Activated naive CD8-positive, alpha-beta T cell treated with anti-CD3 and anti-CD28 coated beads, Interleukin-2, amount 50 U/mL, for 24 hours (primary cell): ENCODE data around the gene SLC24A3.

Experiments
- ATAC-seq: fragments of 150-1000 bp; cut with Tn5 transposase; one replicate; pipeline ENCODE4 v1.10.0; 2021
- DNase-seq: peaks from one replicate; pipeline ENCODE4 v3.0.0; 2021
- H3K27ac Mint-ChIP-seq: one replicate; pipeline ENCODE4 v1.8.0; 2021; ENCODE audit warnings: mild to moderate bottlenecking, mixed read lengths
- H3K27me3 Mint-ChIP-seq: one replicate; pipeline ENCODE4 v1.8.0; 2021; ENCODE audit warnings: mixed read lengths
- H3K36me3 Mint-ChIP-seq: one replicate; pipeline ENCODE4 v1.8.0; 2021; ENCODE audit warnings: low read depth, mixed read lengths
- H3K4me1 Mint-ChIP-seq: one replicate; pipeline ENCODE4 v1.8.0; 2021; ENCODE audit warnings: mixed read lengths
- H3K4me3 Mint-ChIP-seq: one replicate; pipeline ENCODE4 v1.8.0; 2021; ENCODE audit warnings: mild to moderate bottlenecking, moderate library complexity, mixed read lengths
- H3K9me3 Mint-ChIP-seq: one replicate; pipeline ENCODE4 v1.8.0; 2021; ENCODE audit warnings: mixed read lengths

The SLC24A3 gene

DNA sequence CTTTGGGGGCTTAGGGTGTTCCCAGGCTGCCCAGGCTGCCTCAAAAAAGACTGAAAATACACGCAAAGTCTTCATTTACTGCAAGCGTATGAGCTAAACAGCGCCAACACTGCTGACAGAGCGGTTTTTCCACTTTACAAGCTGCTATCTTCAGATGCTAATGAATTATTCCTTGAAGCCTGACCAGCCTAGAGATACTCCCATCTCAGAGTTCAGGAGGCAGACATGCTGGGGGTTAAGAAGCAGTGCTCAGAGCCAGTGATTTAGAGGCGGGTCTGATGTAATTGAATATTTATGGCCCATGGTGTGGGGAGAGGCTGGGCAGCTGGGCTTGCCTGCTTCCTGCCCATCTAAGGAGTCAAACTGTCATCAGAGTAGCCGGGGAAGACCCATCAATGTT lies 241.4 kb downstream of the SLC24A3 start:
- no peak overlapping the region for H3K27ac Mint-ChIP-seq
- no peaks in the 10 kb centered on the region for H3K9me3 Mint-ChIP-seq
- H3K4me1 Mint-ChIP-seq: peaks cover 9% of the 10 kb centered on the region
- H3K36me3 Mint-ChIP-seq: no peaks in the 10 kb centered on the region
- no peaks in the 10 kb centered on the region for H3K27me3 Mint-ChIP-seq
- no peak overlapping the region for H3K4me3 Mint-ChIP-seq
- no peak for ATAC-seq
- DNase-seq: no peak

DNA sequence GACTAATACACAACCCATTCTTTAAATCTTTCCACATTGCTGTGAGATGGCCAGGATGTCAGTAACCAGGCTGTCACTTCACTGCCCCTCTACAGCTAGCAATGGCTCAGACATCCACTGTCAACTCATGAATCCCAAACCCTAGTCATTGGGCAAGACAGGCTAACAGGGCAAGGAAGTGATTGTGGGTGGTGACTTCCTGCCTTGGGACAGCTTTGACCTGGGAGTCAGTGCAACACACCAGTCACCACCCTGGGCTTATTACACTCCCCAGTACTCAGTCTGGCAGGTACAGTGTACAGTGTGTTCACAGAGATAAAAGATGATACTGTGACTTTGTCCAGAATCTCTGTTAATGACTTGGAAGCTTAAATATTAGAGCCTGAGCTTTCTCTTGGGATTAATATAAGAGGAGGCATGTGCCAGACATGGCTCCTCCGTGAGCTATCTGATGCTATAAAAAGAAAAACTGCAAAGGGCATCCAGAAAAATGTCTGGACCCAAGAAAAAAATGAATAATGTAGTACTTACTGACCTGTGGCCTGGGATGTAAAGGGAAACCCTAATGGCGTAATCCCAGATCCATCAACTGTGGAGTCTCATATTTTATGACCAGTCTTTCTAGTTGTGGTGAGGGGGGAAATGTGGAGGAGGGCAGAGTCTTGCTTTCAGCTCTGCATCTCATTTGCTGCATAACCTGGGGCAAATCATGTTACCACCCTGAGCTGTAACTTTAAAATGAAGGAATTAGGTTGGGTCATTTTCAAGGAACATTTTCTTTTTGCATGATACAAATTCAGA lies 244.4 kb downstream of the SLC24A3 start:
- no peaks in the 10 kb centered on the region for H3K9me3 Mint-ChIP-seq
- ATAC-seq (no peak), DNase-seq (no peak)
- no peak overlapping the region for H3K27ac Mint-ChIP-seq
- no peak overlapping the region for H3K4me3 Mint-ChIP-seq
- H3K36me3 Mint-ChIP-seq: no peaks in the 10 kb centered on the region
- H3K4me1 Mint-ChIP-seq: peaks cover 7% of the 10 kb centered on the region
- no peaks in the 10 kb centered on the region for H3K27me3 Mint-ChIP-seq

DNA sequence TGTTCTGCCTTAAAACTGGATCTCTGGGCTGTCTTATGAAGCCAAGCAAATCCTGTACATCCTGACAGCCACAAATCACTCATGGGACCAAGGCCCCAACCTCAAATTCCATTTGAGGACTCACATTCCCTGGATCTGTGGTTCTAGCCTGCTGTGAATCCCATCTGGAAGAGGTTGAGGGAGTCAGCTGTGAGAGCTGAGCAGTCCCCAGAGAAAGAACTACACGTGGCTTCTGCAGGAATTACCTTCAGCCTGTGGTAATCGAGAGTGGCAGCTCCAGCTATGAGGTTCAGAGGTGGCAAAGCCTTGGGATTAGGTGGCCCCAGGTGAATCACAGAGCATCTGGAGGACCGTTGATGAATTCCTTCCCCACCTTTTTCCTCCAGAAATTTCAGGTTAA lies 245.2 kb downstream of the SLC24A3 start:
- H3K9me3 Mint-ChIP-seq: no peaks in the 10 kb centered on the region
- no peaks in the 10 kb centered on the region for H3K4me1 Mint-ChIP-seq
- H3K36me3 Mint-ChIP-seq: no peaks in the 10 kb centered on the region
- H3K27me3 Mint-ChIP-seq: no peaks in the 10 kb centered on the region
- no peak overlapping the region for H3K27ac Mint-ChIP-seq
- ATAC-seq (no peak), DNase-seq (no peak)
- no peak overlapping the region for H3K4me3 Mint-ChIP-seq

DNA sequence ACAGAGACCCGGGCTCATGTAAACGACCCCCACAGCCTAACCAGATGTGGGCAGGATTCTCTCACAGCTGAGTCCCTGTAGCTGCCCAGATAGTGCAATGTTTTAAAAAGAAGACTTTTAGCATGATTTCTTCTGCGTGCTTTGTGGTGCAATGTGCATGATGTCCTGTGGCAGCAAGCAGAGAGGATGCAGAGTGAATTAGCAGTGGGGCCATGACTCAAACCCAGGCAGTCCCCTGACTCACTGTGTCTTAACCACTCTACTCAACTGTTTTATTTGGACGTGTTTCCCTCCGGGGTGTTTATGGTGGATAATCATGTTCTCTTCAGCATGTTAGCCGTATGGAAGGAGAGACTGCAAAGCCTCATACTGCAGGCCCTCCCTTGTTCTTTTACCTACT lies 247.9 kb downstream of the SLC24A3 start:
- Mint-ChIP-seq H3K36me3 (no peaks in the 10 kb centered on the region), H3K27ac (no peak overlapping the region), H3K27me3 (no peaks in the 10 kb centered on the region), H3K9me3 (no peaks in the 10 kb centered on the region), H3K4me3 (no peak overlapping the region), H3K4me1 (no peaks in the 10 kb centered on the region)
- DNase-seq: no peak
- ATAC-seq: no peak

DNA sequence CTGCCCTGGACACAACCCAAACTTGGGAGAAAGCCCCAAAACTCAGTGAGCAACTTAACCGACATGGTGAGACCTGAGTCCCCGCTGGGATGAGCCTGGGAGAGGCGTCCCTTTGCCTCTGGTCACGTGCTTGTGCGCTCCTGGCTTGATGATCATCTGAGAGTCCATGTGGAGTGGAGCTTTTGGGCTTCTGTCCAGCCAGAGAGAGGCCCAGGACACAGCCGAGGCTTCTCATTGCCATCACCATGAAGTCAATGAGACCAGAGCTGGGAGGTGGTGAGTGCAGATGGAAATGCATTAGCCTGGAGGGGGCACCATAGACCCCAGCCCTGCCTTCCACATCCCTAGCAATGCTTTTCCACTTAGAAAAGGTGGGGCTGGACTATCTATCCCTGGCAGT lies 250.0 kb downstream of the SLC24A3 start:
- Mint-ChIP-seq H3K27ac (no peak overlapping the region), H3K36me3 (no peaks in the 10 kb centered on the region), H3K4me1 (no peaks in the 10 kb centered on the region), H3K4me3 (no peak overlapping the region), H3K9me3 (no peaks in the 10 kb centered on the region), H3K27me3 (peaks cover 1% of the 10 kb centered on the region)
- no peak for DNase-seq
- no peak for ATAC-seq

DNA sequence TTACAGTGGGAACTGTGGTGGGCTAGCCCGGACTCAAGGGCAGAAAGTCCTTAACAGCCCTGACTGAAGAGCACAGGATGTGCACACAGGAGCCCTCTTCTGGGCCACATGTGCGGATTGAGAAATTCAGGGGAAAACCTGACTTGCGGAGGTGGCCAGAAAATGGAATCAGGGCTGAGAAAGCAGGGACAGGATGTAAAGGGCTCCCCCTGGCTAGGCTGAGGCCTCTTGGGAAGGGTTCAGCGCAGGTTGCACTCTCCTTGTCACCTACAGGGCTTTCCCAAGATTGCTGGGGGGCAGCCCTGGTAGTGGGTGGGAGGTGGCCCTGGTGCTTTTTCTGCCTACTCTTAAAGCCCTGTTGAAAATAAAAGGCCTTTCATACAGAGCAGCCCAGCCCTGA lies 251.2 kb downstream of the SLC24A3 start:
- Mint-ChIP-seq H3K9me3 (no peaks in the 10 kb centered on the region), H3K27me3 (peaks cover 1% of the 10 kb centered on the region), H3K4me1 (no peaks in the 10 kb centered on the region), H3K27ac (no peak overlapping the region), H3K4me3 (no peak overlapping the region), H3K36me3 (no peaks in the 10 kb centered on the region)
- no peak for ATAC-seq
- DNase-seq: no peak

DNA sequence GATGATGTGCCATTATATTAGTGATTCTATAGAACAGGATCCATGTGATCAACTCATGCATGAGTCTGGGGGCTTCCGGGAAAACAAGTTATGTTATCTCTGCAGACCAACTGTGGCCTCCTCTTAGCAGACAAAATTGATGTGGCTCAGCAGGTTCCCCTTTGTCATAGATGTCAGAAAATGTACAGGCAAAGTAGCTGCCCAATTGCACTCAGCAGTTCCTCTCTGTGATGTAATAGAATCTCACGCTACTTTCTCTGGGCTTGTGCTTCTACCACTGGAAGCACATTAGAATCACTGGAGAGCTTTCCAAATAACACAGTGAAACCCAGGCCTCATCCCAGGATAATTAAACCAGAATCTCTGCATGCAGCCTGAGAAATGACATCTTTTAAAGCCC lies 253.1 kb downstream of the SLC24A3 start:
- no peak overlapping the region for H3K4me3 Mint-ChIP-seq
- no peak overlapping the region for H3K27ac Mint-ChIP-seq
- H3K36me3 Mint-ChIP-seq: no peaks in the 10 kb centered on the region
- H3K9me3 Mint-ChIP-seq: no peaks in the 10 kb centered on the region
- no peak for DNase-seq
- no peaks in the 10 kb centered on the region for H3K4me1 Mint-ChIP-seq
- ATAC-seq: no peak
- H3K27me3 Mint-ChIP-seq: peaks cover 1% of the 10 kb centered on the region

DNA sequence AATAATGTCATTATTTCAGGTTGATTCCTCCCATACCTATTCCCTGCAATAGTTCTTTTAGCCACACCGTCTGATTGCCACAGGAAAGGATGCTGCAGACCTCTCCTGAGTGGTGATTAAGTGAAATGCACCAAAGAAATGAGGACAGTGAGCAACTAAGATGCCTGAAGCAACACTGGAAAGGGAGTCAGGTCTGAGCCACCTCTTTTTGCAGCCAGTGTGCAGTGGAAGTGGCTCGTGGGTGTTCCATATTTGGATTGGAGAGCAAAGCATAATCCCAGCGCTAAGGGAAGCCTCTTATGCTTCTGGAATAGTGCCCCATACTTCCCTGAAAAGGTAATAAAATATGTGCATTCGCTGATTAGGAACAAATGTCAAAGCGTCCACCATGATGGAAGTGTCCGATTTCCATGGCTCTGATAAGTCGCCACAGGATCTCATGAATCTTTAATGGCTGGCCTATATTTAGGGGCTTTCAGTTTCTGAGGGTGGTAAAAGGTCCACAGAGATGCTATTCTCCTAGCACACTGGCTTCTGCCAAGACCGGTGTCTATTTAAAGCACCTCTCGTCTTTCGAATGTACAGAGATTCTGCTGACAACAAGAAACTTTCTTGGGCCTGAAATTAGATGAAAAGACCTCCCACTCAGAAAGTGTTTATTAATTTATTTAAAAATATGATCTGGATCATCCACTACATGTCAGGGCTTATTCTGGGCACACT lies 253.9 kb downstream of the SLC24A3 start:
- no peak overlapping the region for H3K27ac Mint-ChIP-seq
- no peak overlapping the region for H3K4me3 Mint-ChIP-seq
- H3K27me3 Mint-ChIP-seq: peaks cover 1% of the 10 kb centered on the region
- ATAC-seq (no peak), DNase-seq (no peak)
- no peaks in the 10 kb centered on the region for H3K36me3 Mint-ChIP-seq
- no peaks in the 10 kb centered on the region for H3K4me1 Mint-ChIP-seq
- no peaks in the 10 kb centered on the region for H3K9me3 Mint-ChIP-seq

DNA sequence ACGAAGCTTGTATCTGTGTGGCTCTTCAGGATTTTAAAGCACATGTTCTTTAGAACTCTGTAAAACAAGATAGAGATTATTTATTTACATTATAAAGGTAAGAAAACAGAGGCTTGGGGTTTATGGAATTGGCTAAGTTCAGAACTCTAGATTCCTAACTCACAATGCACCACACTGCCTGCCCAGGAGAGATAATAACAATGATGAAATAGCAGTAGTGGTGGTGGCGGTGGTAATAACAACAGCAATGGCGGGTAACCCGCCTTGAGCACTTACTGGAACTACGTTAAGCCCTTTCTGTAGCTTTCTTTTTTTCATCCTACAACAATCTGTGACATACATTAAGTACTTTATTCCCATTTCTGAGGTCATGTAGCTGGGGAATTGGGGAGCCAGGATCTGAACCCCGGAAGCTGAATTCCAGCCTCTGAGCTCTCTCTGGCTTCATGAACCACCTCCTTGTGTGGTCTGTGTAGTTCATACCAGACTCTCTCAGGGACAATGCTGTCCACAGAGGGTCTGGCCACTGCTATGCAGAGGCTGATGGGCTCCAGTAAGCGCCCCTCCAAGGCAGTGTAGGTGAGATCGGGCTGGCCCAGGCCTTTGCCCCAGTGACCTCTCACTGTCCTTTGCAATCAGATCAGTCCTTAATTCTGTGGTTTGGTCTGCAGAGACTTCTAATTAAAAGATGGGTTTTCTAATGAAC lies 260.9 kb downstream of the SLC24A3 start:
- DNase-seq (no peak), ATAC-seq (no peak)
- H3K27ac Mint-ChIP-seq: no peak overlapping the region
- H3K36me3 Mint-ChIP-seq: no peaks in the 10 kb centered on the region
- no peaks in the 10 kb centered on the region for H3K4me1 Mint-ChIP-seq
- H3K27me3 Mint-ChIP-seq: no peaks in the 10 kb centered on the region
- H3K4me3 Mint-ChIP-seq: no peak overlapping the region
- H3K9me3 Mint-ChIP-seq: no peaks in the 10 kb centered on the region

DNA sequence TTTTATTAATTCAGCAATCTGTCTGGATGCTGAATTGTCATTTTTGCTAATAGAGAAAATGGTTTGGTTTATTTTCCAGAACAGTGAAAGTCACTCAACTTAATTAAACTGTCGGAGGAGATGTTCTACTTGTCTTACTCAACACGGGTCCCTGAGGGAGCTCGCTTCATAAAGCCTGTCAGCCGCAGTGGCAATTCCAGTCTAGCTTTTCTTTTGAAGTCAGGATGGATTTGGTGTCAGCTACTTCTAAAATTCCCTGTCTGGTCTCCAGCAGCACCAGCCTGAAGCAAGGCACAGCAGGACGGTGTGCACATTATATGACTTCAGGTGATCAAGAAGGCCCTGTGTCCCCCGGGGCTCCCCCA lies 261.5 kb downstream of the SLC24A3 start:
- ATAC-seq: no peak
- Mint-ChIP-seq H3K27ac (no peak overlapping the region), H3K4me3 (no peak overlapping the region), H3K9me3 (no peaks in the 10 kb centered on the region), H3K36me3 (no peaks in the 10 kb centered on the region), H3K27me3 (no peaks in the 10 kb centered on the region), H3K4me1 (no peaks in the 10 kb centered on the region)
- DNase-seq: no peak

DNA sequence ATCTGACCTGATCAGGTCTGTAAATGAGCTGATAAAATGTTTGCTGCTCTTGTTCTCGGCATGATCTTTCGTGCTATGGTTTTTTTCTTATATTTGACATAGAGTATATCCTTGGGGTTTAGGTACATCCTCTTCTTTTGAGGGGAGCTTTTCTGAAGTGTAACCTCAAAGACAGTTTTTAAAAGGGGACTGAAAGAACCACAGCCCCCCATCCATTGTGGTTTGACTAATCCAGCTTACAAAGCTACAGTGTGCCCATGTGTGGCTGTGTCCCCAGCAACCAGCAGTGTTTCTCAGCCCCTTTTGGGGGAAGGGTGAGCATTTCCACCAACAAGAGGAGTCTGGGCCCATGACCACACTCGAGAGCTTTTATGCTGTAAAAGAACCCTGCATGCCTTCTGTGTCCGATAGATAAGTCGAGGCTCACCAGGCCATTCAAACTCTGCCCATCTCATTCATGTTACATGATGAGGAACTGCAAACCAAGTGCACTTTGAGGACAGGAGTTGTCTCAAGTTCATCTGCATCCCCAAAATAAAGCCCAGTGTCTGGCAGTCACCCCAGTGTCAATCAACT lies 266.0 kb downstream of the SLC24A3 start:
- Mint-ChIP-seq H3K4me3 (no peak overlapping the region), H3K9me3 (no peaks in the 10 kb centered on the region), H3K27me3 (no peaks in the 10 kb centered on the region), H3K36me3 (no peaks in the 10 kb centered on the region), H3K27ac (no peak overlapping the region), H3K4me1 (no peaks in the 10 kb centered on the region)
- no peak for DNase-seq
- ATAC-seq: no peak

DNA sequence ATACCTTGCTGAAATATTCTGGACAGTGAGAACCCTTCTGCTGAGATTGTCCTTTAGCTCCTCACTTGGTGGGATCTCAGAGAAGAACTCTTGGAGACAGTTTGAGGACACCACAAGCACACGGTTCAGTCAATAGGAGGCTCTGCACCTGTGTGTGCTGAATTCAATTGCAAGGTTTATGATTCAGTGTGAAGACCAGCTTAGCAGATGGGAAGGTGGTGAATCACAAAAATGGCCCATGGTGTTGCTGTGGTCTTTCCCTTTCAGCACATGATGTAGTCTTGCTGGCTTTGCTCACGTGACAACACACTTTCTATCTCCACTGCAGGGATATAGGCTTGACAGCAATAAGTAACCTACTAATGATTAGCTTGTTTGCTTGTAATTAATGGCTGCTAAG lies 270.3 kb downstream of the SLC24A3 start:
- H3K36me3 Mint-ChIP-seq: no peaks in the 10 kb centered on the region
- no peak for ATAC-seq
- no peaks in the 10 kb centered on the region for H3K9me3 Mint-ChIP-seq
- no peak overlapping the region for H3K27ac Mint-ChIP-seq
- no peaks in the 10 kb centered on the region for H3K4me1 Mint-ChIP-seq
- no peak overlapping the region for H3K4me3 Mint-ChIP-seq
- no peaks in the 10 kb centered on the region for H3K27me3 Mint-ChIP-seq
- no peak for DNase-seq

DNA sequence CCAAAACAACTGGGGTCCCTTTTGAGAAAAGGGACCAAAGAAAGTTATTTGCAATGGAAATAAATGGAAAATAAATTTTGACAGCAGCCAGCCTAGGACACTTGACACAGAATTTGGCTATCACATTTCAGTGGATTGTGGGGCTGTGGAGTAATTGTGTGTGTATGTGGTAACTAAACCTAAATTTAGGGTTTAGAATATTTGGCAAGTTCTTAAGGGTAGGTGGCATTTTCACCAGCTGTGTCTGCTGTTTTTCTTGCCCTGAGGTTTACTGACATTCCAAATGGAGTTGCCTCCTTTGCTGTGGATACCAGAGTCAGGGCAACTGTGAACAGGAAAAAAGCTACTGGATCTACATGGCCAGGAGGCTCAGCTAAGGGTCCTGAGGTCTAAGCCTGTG lies 270.9 kb downstream of the SLC24A3 start:
- H3K4me3 Mint-ChIP-seq: no peak overlapping the region
- H3K27ac Mint-ChIP-seq: no peak overlapping the region
- no peaks in the 10 kb centered on the region for H3K9me3 Mint-ChIP-seq
- H3K27me3 Mint-ChIP-seq: no peaks in the 10 kb centered on the region
- no peaks in the 10 kb centered on the region for H3K36me3 Mint-ChIP-seq
- DNase-seq: no peak
- H3K4me1 Mint-ChIP-seq: no peaks in the 10 kb centered on the region
- no peak for ATAC-seq

DNA sequence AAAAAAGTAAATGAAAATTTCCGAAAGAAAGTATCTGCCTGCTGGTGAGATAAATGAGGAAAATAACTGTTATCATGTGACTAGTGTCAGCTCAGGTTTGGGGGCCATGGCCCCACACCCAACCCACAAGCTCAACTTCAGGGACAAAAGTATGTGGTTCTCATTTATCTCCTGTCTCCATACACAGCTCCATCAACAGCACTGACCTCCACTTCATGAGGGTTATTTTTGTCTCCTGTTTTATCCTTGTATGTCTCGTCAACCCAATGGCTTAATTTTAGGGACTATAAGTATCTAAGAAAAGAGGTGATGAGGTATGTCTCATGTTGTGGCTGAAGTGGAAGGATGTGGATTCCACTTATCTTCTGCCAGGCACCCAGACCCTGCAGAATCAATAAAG lies 274.0 kb downstream of the SLC24A3 start:
- Mint-ChIP-seq H3K4me1 (no peaks in the 10 kb centered on the region), H3K4me3 (no peak overlapping the region), H3K36me3 (no peaks in the 10 kb centered on the region), H3K27me3 (no peaks in the 10 kb centered on the region), H3K9me3 (no peaks in the 10 kb centered on the region), H3K27ac (no peak overlapping the region)
- ATAC-seq (no peak), DNase-seq (no peak)

DNA sequence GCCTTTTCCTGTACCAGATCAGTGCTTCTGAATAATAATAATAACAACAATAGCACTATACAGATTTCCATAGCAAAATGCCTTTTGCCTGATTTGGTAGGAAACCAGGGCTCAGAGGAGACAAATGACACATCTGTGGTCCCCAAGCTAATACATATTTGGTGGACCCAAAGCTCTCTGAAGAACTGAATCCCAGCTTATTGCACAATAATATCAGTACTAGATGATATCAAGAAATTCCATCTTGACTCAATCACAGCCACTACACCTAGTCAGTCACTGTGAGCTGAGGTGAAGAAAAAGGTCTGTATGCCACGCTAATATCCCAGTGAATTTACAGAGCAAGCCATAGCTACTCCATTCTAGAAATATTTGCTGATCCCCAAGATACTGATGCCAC lies 275.0 kb downstream of the SLC24A3 start:
- no peaks in the 10 kb centered on the region for H3K9me3 Mint-ChIP-seq
- no peak for DNase-seq
- ATAC-seq: no peak
- no peaks in the 10 kb centered on the region for H3K4me1 Mint-ChIP-seq
- H3K27me3 Mint-ChIP-seq: no peaks in the 10 kb centered on the region
- no peak overlapping the region for H3K4me3 Mint-ChIP-seq
- no peaks in the 10 kb centered on the region for H3K36me3 Mint-ChIP-seq
- no peak overlapping the region for H3K27ac Mint-ChIP-seq
